WERI-Rb-1 (cell line): ENCODE measurements around the gene ZNF407.

ENCODE experiments used
- DNase-seq: peaks from one replicate; pipeline ENCODE4 v3.0.0-alpha.2; 2020
- H3K27ac ChIP-seq: fragments of 250-450 bp; sonication (Bioruptor Pico); 2 replicates; pipeline ENCODE4 v1.5.1; 2020; ENCODE audit warnings: mild to moderate bottlenecking, moderate library complexity
- H3K27me3 ChIP-seq: fragments of 250-450 bp; sonication (Bioruptor Pico); 2 replicates; pipeline ENCODE4 v1.5.1; 2021; ENCODE audit warnings: mild to moderate bottlenecking, low read depth, moderate library complexity; ENCODE audit not compliant: insufficient read depth, severe bottlenecking
- H3K36me3 ChIP-seq: fragments of 250-450 bp; sonication (Bioruptor Pico); 2 replicates; pipeline ENCODE4 v1.5.1; 2020; ENCODE audit warnings: mild to moderate bottlenecking, moderate library complexity
- H3K4me3 ChIP-seq: 2 replicates; pipeline ENCODE4 v1.5.1; 2011; ENCODE audit warnings: low read depth, mild to moderate bottlenecking, control low read depth, low read length
- H3K9me3 ChIP-seq: fragments of 250-450 bp; sonication (Bioruptor Pico); 2 replicates; pipeline ENCODE4 v1.5.1; 2021; ENCODE audit warnings: mild to moderate bottlenecking, moderate library complexity; ENCODE audit not compliant: severe bottlenecking
- CTCF ChIP-seq: IDR thresholded peaks from 2 replicates; pipeline ENCODE4 v1.5.1; 2011; ENCODE audit warnings: low read depth, mild to moderate bottlenecking, control low read depth, inconsistent platforms, low read length

ZNF407 gene

DNA sequence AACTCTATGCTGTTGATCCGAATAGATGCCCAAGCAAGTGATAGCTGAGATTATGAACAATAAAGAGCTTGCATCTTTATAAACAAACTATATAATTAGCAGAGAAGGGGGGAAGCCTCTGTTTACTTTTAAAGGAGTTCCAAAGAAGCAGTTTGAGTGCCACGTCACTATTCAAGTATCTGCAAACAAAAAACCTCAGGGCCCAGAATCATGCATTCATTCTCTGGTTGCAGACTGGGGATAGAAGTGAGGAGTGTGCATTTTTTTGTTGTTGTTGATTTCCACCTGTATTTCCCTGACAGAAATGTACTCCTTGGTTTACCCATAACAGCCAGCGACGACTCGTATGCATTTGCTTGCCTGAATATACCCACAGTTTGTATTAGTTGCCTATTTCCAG is 347.0 kb downstream of the ZNF407 start:
- DNase-seq = no peak
- no peak overlapping the region for H3K4me3 ChIP-seq
- TF ChIP-seq CTCF = no peak
- H3K9me3 ChIP-seq = no peaks in the 10 kb centered on the region
- H3K36me3 ChIP-seq = no peaks in the 10 kb centered on the region
- no peak overlapping the region for H3K27ac ChIP-seq
- H3K27me3 ChIP-seq = no peaks in the 10 kb centered on the region

- no peaks in the 10 kb centered on the region for H3K36me3 ChIP-seq
- no peak overlapping the region for H3K27ac ChIP-seq
- no peak overlapping the region for H3K4me3 ChIP-seq
- DNase-seq = no peak
- no peaks in the 10 kb centered on the region for H3K9me3 ChIP-seq
- H3K27me3 ChIP-seq = no peaks in the 10 kb centered on the region
- TF ChIP-seq CTCF = no peak
Observed at GRCh38 chr18:74945774-74946545, 348.3 kb downstream of the ZNF407 start.

- Histone ChIP-seq H3K4me3 (no peak overlapping the region), H3K27ac (no peak overlapping the region), H3K9me3 (no peaks in the 10 kb centered on the region), H3K27me3 (no peaks in the 10 kb centered on the region), H3K36me3 (no peaks in the 10 kb centered on the region)
- TF ChIP-seq CTCF = no peak
- DNase-seq = no peak
Observed at GRCh38 chr18:74946646-74947375, 349.1 kb downstream of the ZNF407 start.

GRCh38 chr18:74947417-74947816 is 349.7 kb downstream of the ZNF407 start:
- H3K27me3 ChIP-seq = no peaks in the 10 kb centered on the region
- no peak for DNase-seq
- no peak for TF ChIP-seq CTCF
- no peak overlapping the region for H3K4me3 ChIP-seq
- no peaks in the 10 kb centered on the region for H3K36me3 ChIP-seq
- no peaks in the 10 kb centered on the region for H3K9me3 ChIP-seq
- no peak overlapping the region for H3K27ac ChIP-seq

- H3K9me3 ChIP-seq = no peaks in the 10 kb centered on the region
- H3K27me3 ChIP-seq = no peaks in the 10 kb centered on the region
- no peak overlapping the region for H3K27ac ChIP-seq
- DNase-seq = no peak
- no peaks in the 10 kb centered on the region for H3K36me3 ChIP-seq
- TF ChIP-seq CTCF = no peak
- no peak overlapping the region for H3K4me3 ChIP-seq
Observed at GRCh38 chr18:74947875-74948274, 350.2 kb downstream of the ZNF407 start.

GRCh38 chr18:74949611-74950010 is 351.9 kb downstream of the ZNF407 start:
- H3K36me3 ChIP-seq = no peaks in the 10 kb centered on the region
- no peak overlapping the region for H3K4me3 ChIP-seq
- no peak for TF ChIP-seq CTCF
- no peaks in the 10 kb centered on the region for H3K9me3 ChIP-seq
- DNase-seq = no peak
- H3K27ac ChIP-seq = no peak overlapping the region
- no peaks in the 10 kb centered on the region for H3K27me3 ChIP-seq
